B cell (primary cell): ENCODE measurements around the gene TBC1D1. TPM values are rescaled to one million over a fixed set of nuclear protein-coding genes. Genes with fewer than 3 reads are reported as not detected.
A peak's percentile ranks its signal among the peaks of the same experiment; 100 is the strongest.

ENCODE experiments used
- ATAC-seq: fragments of 200-7000 bp; cut with Tn5 transposase; one replicate; pipeline ENCODE4 v1.10.0; 2021; ENCODE audit warnings: low read depth, mild to moderate bottlenecking, moderate number of reproducible peaks, moderate library complexity
- CTCF ChIA-PET: fragments of 350-600 bp; sonication (Branson Sonifier 250); formaldehyde crosslinking; loops from one replicate; lab custom pipeline; 2021; ENCODE audit warnings: antibody characterized with exemption, inconsistent platforms; lab: Charles Lee
- POLR2A ChIA-PET: fragments of 350-600 bp; sonication (Branson Sonifier 250); formaldehyde crosslinking; loops from one replicate; lab custom pipeline; 2021; ENCODE audit warnings: antibody characterized with exemption; lab: Charles Lee
- DNase-seq: peaks from one replicate; pipeline ENCODE4 v3.0.0; 2013
- H2AFZ ChIP-seq: 2 replicates; pipeline ENCODE4 v1.6.1; 2012; ENCODE audit warnings: mild to moderate bottlenecking, low read depth, low read length; ENCODE audit not compliant: insufficient read depth, poor library complexity, severe bottlenecking
- H3K27ac ChIP-seq, 2 donors: 1 replicate in 1 of 2; 2 replicates in 1 of 2; pipeline ENCODE4 v1.5.1; 2012 to 2013; ENCODE audit warnings: low read length in 2 of 2, mild to moderate bottlenecking in 2 of 2, moderate library complexity in 1 of 2
- H3K27me3 ChIP-seq, 4 experiments: fragments of 200-600 bp in 1 of 4; sonication (generic) in 1 of 4; replicated peaks in 1 of 4; 1 replicate in 2 of 4; 2 replicates in 2 of 4; pipeline versions ENCODE4 v1.6.1 to v1.7.0; 2013 to 2016; ENCODE audit warnings: low read length in 3 of 4, mild to moderate bottlenecking in 2 of 4, mixed read lengths in 1 of 4, moderate library complexity in 1 of 4; ENCODE audit not compliant: insufficient read depth in 4 of 4, control insufficient read depth in 3 of 4; ENCODE audit errors: control extremely low read depth in 1 of 4
- H3K36me3 ChIP-seq, 2 experiments: replicated peaks in 1 of 2; 1 replicate in 1 of 2; 2 replicates in 1 of 2; pipeline versions ENCODE4 v1.6.1 to v1.7.1; 2013; ENCODE audit warnings: low read length in 1 of 2; ENCODE audit not compliant: insufficient read depth in 2 of 2, control insufficient read depth in 1 of 2; ENCODE audit errors: control extremely low read depth in 1 of 2, extremely low read depth in 1 of 2
- H3K4me1 ChIP-seq, 2 donors: fragments of 200-600 bp in 1 of 2; sonication (generic) in 1 of 2; 1 replicate in 1 of 2; 2 replicates in 1 of 2; pipeline versions ENCODE4 v1.5.1 to v1.6.1; 2013 to 2017; ENCODE audit warnings: low read length in 2 of 2; ENCODE audit not compliant: control insufficient read depth in 2 of 2, insufficient read depth in 2 of 2
- H3K4me2 ChIP-seq: replicated peaks from 2 replicates; pipeline ENCODE3; 2012; ENCODE audit warnings: mild to moderate bottlenecking, low read depth, low read length; ENCODE audit not compliant: poor library complexity, severe bottlenecking
- H3K4me3 ChIP-seq, 5 experiments: fragments of 200-600 bp in 1 of 5; sonication (generic) in 1 of 5; 1 replicate in 3 of 5; 2 replicates in 2 of 5; pipeline versions ENCODE4 v1.5.1 to v1.7.0; 2011 to 2016; ENCODE audit warnings: low read length in 4 of 5, mild to moderate bottlenecking in 4 of 5, low read depth in 2 of 5, control low read depth in 1 of 5, moderate library complexity in 1 of 5; ENCODE audit not compliant: insufficient read depth in 1 of 5; ENCODE audit errors: control extremely low read depth in 1 of 5, extremely low read depth in 1 of 5
- H3K79me2 ChIP-seq: fragments of 200-600 bp; sonication (generic); one replicate; pipeline ENCODE4 v1.6.0; 2016; ENCODE audit warnings: low read length; ENCODE audit not compliant: control insufficient read depth, insufficient read depth
- H3K9ac ChIP-seq: fragments of 200-600 bp; sonication (generic); 2 replicates; pipeline ENCODE4 v1.6.1; 2017; ENCODE audit warnings: mild to moderate bottlenecking, low read length, moderate library complexity
- H3K9me3 ChIP-seq, 3 donors: one replicate each; pipeline versions ENCODE4 v1.6.1 to v1.7.1; 2013; ENCODE audit warnings: low read length in 2 of 3; ENCODE audit not compliant: control insufficient read depth in 2 of 3, insufficient read depth in 1 of 3; ENCODE audit errors: control extremely low read depth in 1 of 3
- H4K20me1 ChIP-seq: 2 replicates; pipeline ENCODE4 v1.6.0; 2012; ENCODE audit warnings: mild to moderate bottlenecking, low read length; ENCODE audit not compliant: insufficient read depth, control insufficient read depth, poor library complexity, severe bottlenecking
- H3K27ac Mint-ChIP-seq: one replicate; pipeline ENCODE4 v1.8.0; 2021; ENCODE audit warnings: mixed read lengths
- H3K27me3 Mint-ChIP-seq: one replicate; pipeline ENCODE4 v1.8.0; 2021; ENCODE audit warnings: mixed read lengths
- H3K4me1 Mint-ChIP-seq: one replicate; pipeline ENCODE4 v1.8.0; 2021; ENCODE audit warnings: mixed read lengths
- H3K4me3 Mint-ChIP-seq: one replicate; pipeline ENCODE4 v1.8.0; 2021; ENCODE audit warnings: mixed read lengths
- H3K9me3 Mint-ChIP-seq: one replicate; pipeline ENCODE4 v1.8.0; 2022; ENCODE audit warnings: mixed read lengths; ENCODE audit not compliant: insufficient read depth
- CTCF ChIP-seq: fragments of 200-600 bp; IDR thresholded peaks from one replicate; pipeline ENCODE4 v1.8.0; 2022; ENCODE audit warnings: antibody characterized with exemption, mild to moderate bottlenecking
- EZH2 ChIP-seq: IDR thresholded peaks from 2 replicates; pipeline ENCODE4 v1.6.1; 2012; ENCODE audit warnings: borderline replicate concordance, low read depth, mild to moderate bottlenecking, moderate library complexity, low read length; ENCODE audit not compliant: insufficient read depth, poor library complexity, severe bottlenecking
- WGBS: methylation state at CpG from one replicate; pipeline ENCODE4 v1.1.5; 2013; ENCODE audit warnings: missing lambda C conversion rate; ENCODE audit not compliant: insufficient coverage; 5-methylcytosine and 5-hydroxymethylcytosine counted together
- intact Hi-C: fragments of 100-400 bp; cut with micrococcal nuclease; formaldehyde crosslinking; loops from one replicate; pipeline ENCODE4 v1.10.0; 2022
- polyA plus RNA-seq: library from polyadenylated mRNA; depleted of rRNA; stranded (reverse); fragments of >200 nt; gene quantifications from 2 replicates; pipeline ENCODE4 v1.2.3, GENCODE V29; 2012
- total RNA-seq, 2 donors: library from RNA; stranded (reverse); fragments of 120-200 nt in 1 of 2; gene quantifications; 1 replicate in 1 of 2; 2 replicates in 1 of 2; pipeline versions ENCODE4 v1.2.3 to v1.2.4, GENCODE V29; 2013 to 2022

The TBC1D1 gene
- total and polyA plus RNA-seq, 2 donors (not counting 1 experiment from before 2014, with no cell fraction given) = 88.2 to 98.7 TPM

- intact Hi-C loops = no loop called here
- Histone ChIP-seq H3K4me2 (peak overlapping the region; percentile 10), H3K27ac (no peak overlapping the region), H3K4me3 (no peak overlapping the region), H3K36me3 (no peaks in the 10 kb centered on the region), H3K79me2 (peaks cover 29% of the 10 kb centered on the region), H3K4me1 (peaks cover 8 to 24% of the 10 kb centered on the region in 2 donors), H3K9me3 (no peaks in the 10 kb centered on the region), H3K27me3 (no peaks in the 10 kb centered on the region), H4K20me1 (peaks cover 47% of the 10 kb centered on the region), H3K9ac (no peak overlapping the region), H2AFZ (no peak overlapping the region)
- TF ChIP-seq EZH2 (no peak), CTCF (no peak)
- CTCF ChIA-PET = no interaction called here
- H3K4me3 Mint-ChIP-seq = no peak overlapping the region
- POLR2A ChIA-PET = no interaction called here
- no peaks in the 10 kb centered on the region for H3K27me3 Mint-ChIP-seq
- no peak overlapping the region for H3K27ac Mint-ChIP-seq
- DNase-seq (peak; percentile 46), ATAC-seq (peak; percentile 14)
- no CpG with 5 or more reads among the region's 4 CpGs for WGBS
- peaks cover 31% of the 10 kb centered on the region for H3K4me1 Mint-ChIP-seq
- H3K9me3 Mint-ChIP-seq = no peaks in the 10 kb centered on the region
These were observed 57.7 kb downstream of the TBC1D1 start for GRCh38 chr4:37948542-37948941.

GRCh38 chr4:37949636-37950426 is 58.9 kb downstream of the TBC1D1 start:
- Histone ChIP-seq H2AFZ (no peak overlapping the region), H3K4me1 (peaks cover 8 to 24% of the 10 kb centered on the region in 2 donors), H3K9me3 (no peaks in the 10 kb centered on the region), H3K4me3 (no peak overlapping the region), H3K36me3 (no peaks in the 10 kb centered on the region), H3K4me2 (no peak overlapping the region), H3K79me2 (peaks cover 42% of the 10 kb centered on the region), H4K20me1 (peaks cover 54% of the 10 kb centered on the region), H3K27ac (no peak overlapping the region), H3K27me3 (no peaks in the 10 kb centered on the region), H3K9ac (no peak overlapping the region)
- Mint-ChIP-seq H3K27ac (no peak overlapping the region), H3K4me1 (peaks cover 30% of the 10 kb centered on the region), H3K9me3 (no peaks in the 10 kb centered on the region), H3K27me3 (no peaks in the 10 kb centered on the region), H3K4me3 (no peak overlapping the region)
- ATAC-seq (no peak), DNase-seq (no peak)
- no peak for TF ChIP-seq CTCF
- no peak for TF ChIP-seq EZH2
- intact Hi-C loops = no loop called here
- ChIA-PET POLR2A (no interaction called here), CTCF (no interaction called here)
- 90% methylated on average over 4 of the region's 9 CpGs for WGBS
